CD4-positive, alpha-beta memory T cell (primary cell): ENCODE results near the gene RIPOR3. TPM values are rescaled to one million over a fixed set of nuclear protein-coding genes. Genes with fewer than 3 reads are reported as not detected.

Experiments
- CTCF ChIA-PET: fragments of 350-600 bp; sonication (Branson Sonifier 250); formaldehyde crosslinking; loops from one replicate; lab custom pipeline; 2021; ENCODE audit warnings: inconsistent platforms; ENCODE audit not compliant: partially characterized antibody; lab: Charles Lee
- POLR2A ChIA-PET: fragments of 350-600 bp; sonication (Branson Sonifier 250); formaldehyde crosslinking; loops from one replicate; lab custom pipeline; 2021; ENCODE audit not compliant: partially characterized antibody; lab: Charles Lee
- DNase-seq, 5 donors: peaks; one replicate each; pipeline versions ENCODE4 v3.0.0 to v3.0.0-alpha.2; 2020 to 2022; ENCODE audit warnings: mixed read lengths in 1 of 5
- H3K27ac ChIP-seq: one replicate; pipeline ENCODE4 v1.7.0; 2013; ENCODE audit warnings: low read depth, low read length
- H3K27me3 ChIP-seq: 2 replicates; pipeline ENCODE4 v1.7.0; 2013; ENCODE audit warnings: mild to moderate bottlenecking, low read length, moderate library complexity; ENCODE audit not compliant: insufficient read depth
- H3K36me3 ChIP-seq: 2 replicates; pipeline ENCODE4 v1.7.0; 2013; ENCODE audit warnings: mild to moderate bottlenecking, low read length, moderate library complexity; ENCODE audit not compliant: insufficient read depth
- H3K4me1 ChIP-seq: 2 replicates; pipeline ENCODE4 v1.7.0; 2013; ENCODE audit warnings: mild to moderate bottlenecking, low read length, moderate library complexity; ENCODE audit not compliant: insufficient read depth
- H3K4me3 ChIP-seq, 2 donors: one replicate each; pipeline ENCODE4 v1.7.0; 2013; ENCODE audit warnings: low read length in 2 of 2, mild to moderate bottlenecking in 1 of 2
- H3K9me3 ChIP-seq, 2 donors: one replicate each; pipeline ENCODE4 v1.7.0; 2013; ENCODE audit warnings: low read length in 2 of 2, control low read depth in 1 of 2; ENCODE audit not compliant: control insufficient read depth in 1 of 2
- H3K27ac Mint-ChIP-seq, 7 donors: one replicate each; pipeline ENCODE4 v1.8.0; 2020 to 2021; ENCODE audit warnings: mixed read lengths in 7 of 7, mild to moderate bottlenecking in 6 of 7, inconsistent platforms in 3 of 7, moderate library complexity in 3 of 7
- H3K27me3 Mint-ChIP-seq, 2 donors: one replicate each; pipeline ENCODE4 v1.8.0; 2020 to 2021; ENCODE audit warnings: mixed read lengths in 2 of 2
- H3K36me3 Mint-ChIP-seq, 2 donors: one replicate each; pipeline ENCODE4 v1.8.0; 2020 to 2021; ENCODE audit warnings: mixed read lengths in 2 of 2, inconsistent platforms in 1 of 2, mild to moderate bottlenecking in 1 of 2
- H3K4me1 Mint-ChIP-seq, 4 donors: one replicate each; pipeline ENCODE4 v1.8.0; 2020 to 2021; ENCODE audit warnings: mixed read lengths in 4 of 4, mild to moderate bottlenecking in 1 of 4
- H3K4me3 Mint-ChIP-seq, 8 donors: one replicate each; pipeline ENCODE4 v1.8.0; 2020 to 2021; ENCODE audit warnings: mixed read lengths in 8 of 8, mild to moderate bottlenecking in 7 of 8, moderate library complexity in 6 of 8, inconsistent platforms in 3 of 8
- H3K9me3 Mint-ChIP-seq, 8 donors: one replicate each; pipeline ENCODE4 v1.8.0; 2020 to 2021; ENCODE audit warnings: mixed read lengths in 8 of 8, mild to moderate bottlenecking in 5 of 8, inconsistent platforms in 3 of 8, moderate library complexity in 1 of 8
- intact Hi-C: fragments of 100-400 bp; cut with micrococcal nuclease; formaldehyde crosslinking; loops from one replicate; pipeline ENCODE4 v1.15.1; 2023
- polyA plus RNA-seq, 2 donors: library from polyadenylated mRNA; unstranded; fragments of 300-500 nt; fragmentation: Illumina TruSeq; gene quantifications; one replicate each; pipeline ENCODE4 v1.2.3, GENCODE V29; 2021
- total RNA-seq, 2 experiments: library from RNA; stranded (reverse); gene quantifications; one replicate each; pipeline ENCODE4 v1.2.3, GENCODE V29; 2021

RIPOR3 gene
- total and polyA plus RNA-seq, 4 experiments from 2014 or later: 0.49 to 1.3 TPM; not detected in 2

GRCh38 chr20:50593005-50593335 is 98.4 kb downstream of the RIPOR3 start:
- Mint-ChIP-seq H3K27me3 (no peaks in the 10 kb centered on the region), H3K36me3 (peaks cover 0 to 10% of the 10 kb centered on the region in 2 donors), H3K4me1 (peaks cover 3 to 20% (median 5%) of the 10 kb centered on the region in 4 donors), H3K4me3 (no peak overlapping the region), H3K27ac (peak overlapping the region in 1 of 7 donors; percentile 35), H3K9me3 (no peaks in the 10 kb centered on the region)
- H3K4me1 ChIP-seq: no peaks in the 10 kb centered on the region
- H3K27ac ChIP-seq: no peak overlapping the region
- no peak overlapping the region for H3K4me3 ChIP-seq
- POLR2A ChIA-PET: no interaction called here
- H3K9me3 ChIP-seq: no peaks in the 10 kb centered on the region
- DNase-seq: no peak
- no peaks in the 10 kb centered on the region for H3K27me3 ChIP-seq
- peaks cover 1% of the 10 kb centered on the region for H3K36me3 ChIP-seq
- CTCF ChIA-PET: interaction anchor here (0.9 to 1.9 kb wide), 3 partner anchors 9 to 114 kb away, joined by 5 to 8 read pairs (median 7); no protein-coding TSS in a partner anchor
- intact Hi-C loops: no loop called here

DNA sequence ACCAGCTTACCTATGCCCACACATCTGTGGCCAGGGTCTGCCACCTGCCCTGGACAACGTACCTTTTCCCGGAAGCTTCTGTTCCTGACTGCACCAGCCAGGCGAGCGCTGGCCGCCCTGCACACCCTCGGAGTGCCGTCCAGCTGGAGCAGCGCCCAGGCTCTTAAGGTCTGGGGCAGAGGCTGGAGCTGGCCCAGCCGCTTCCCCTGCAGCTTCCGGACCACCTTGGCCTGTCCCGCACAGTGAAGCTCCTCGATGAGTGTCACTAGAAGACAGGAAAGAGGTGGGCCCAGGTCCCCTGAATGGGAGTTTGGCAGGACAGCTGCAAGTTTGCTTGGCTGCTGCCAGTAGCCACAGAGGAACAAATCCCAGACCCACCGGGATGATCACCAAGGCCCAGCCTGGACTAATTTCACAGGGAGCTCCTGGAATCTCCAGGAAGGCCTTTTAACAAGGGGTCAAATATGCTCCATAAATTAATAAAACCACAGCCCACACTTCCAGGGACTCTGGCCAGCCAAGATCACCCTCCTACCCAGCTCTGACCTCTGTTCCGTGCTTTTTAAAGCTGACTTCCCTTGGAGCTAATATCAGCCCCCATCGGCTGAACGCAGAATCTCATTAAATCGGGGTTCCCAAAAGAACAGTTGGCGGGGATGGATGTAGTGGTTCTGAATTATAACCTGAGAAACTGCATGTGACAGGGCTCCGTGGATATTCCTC is 98.9 kb downstream of the RIPOR3 start:
- ChIA-PET POLR2A (no interaction called here), CTCF (interaction anchor here (0.9 to 1.9 kb wide), 3 partner anchors 8 to 114 kb away, joined by 5 to 8 read pairs (median 7); no protein-coding TSS in a partner anchor)
- Histone ChIP-seq H3K4me3 (no peak overlapping the region), H3K36me3 (peaks cover 5% of the 10 kb centered on the region), H3K27me3 (no peaks in the 10 kb centered on the region), H3K4me1 (no peaks in the 10 kb centered on the region), H3K9me3 (no peaks in the 10 kb centered on the region), H3K27ac (no peak overlapping the region)
- Mint-ChIP-seq H3K9me3 (no peaks in the 10 kb centered on the region), H3K4me1 (peaks cover 3 to 20% (median 6%) of the 10 kb centered on the region in 4 donors), H3K27ac (peak overlapping the region in 2 of 7 donors; percentile 15 to 55), H3K36me3 (peaks cover 0 to 11% of the 10 kb centered on the region in 2 donors), H3K4me3 (no peak overlapping the region), H3K27me3 (no peaks in the 10 kb centered on the region)
- DNase-seq: no peak
- intact Hi-C loops: no loop called here

GRCh38 chr20:50591233-50591852 is 100.0 kb downstream of the RIPOR3 start:
- Mint-ChIP-seq H3K9me3 (no peaks in the 10 kb centered on the region), H3K27ac (peak overlapping the region in 3 of 7 donors; percentile 8 to 35 (median 15)), H3K4me1 (peaks cover 3 to 19% (median 5%) of the 10 kb centered on the region in 4 donors), H3K4me3 (no peak overlapping the region), H3K36me3 (peaks cover 0 to 20% of the 10 kb centered on the region in 2 donors), H3K27me3 (no peaks in the 10 kb centered on the region)
- intact Hi-C loops: no loop called here
- H3K4me1 ChIP-seq: no peaks in the 10 kb centered on the region
- H3K36me3 ChIP-seq: peaks cover 11% of the 10 kb centered on the region
- ChIA-PET POLR2A (no interaction called here), CTCF (no interaction called here)
- no peak overlapping the region for H3K4me3 ChIP-seq
- no peaks in the 10 kb centered on the region for H3K9me3 ChIP-seq
- no peak for DNase-seq
- H3K27ac ChIP-seq: no peak overlapping the region
- no peaks in the 10 kb centered on the region for H3K27me3 ChIP-seq

DNA sequence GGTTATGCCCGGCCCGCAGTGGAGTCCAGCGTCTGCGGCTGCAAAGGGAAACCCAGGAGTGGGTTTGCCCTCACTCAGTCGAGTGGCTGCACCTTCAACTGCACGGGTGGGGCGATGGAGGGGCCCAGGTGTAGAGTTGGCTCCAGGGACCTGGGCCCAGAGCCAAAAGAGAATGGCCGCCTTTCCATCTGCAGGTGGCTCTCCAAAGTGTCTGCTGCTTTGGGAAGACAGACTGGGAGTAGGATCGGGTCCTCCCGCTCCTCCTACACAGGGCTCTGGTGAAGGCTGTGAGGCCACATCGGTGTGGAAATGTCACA is 101.0 kb downstream of the RIPOR3 start:
- Mint-ChIP-seq H3K4me1 (peaks cover 1 to 10% (median 5%) of the 10 kb centered on the region in 4 donors), H3K27me3 (no peaks in the 10 kb centered on the region), H3K27ac (peak overlapping the region in 2 of 7 donors; percentile 15 to 36), H3K9me3 (no peaks in the 10 kb centered on the region), H3K4me3 (peak overlapping the region in 1 of 8 donors; percentile 51), H3K36me3 (peaks cover 4 to 30% of the 10 kb centered on the region in 2 donors)
- peaks cover 22% of the 10 kb centered on the region for H3K36me3 ChIP-seq
- ChIA-PET CTCF (interaction anchor here (0.8 to 1.6 kb wide), 2 partner anchors 11 to 64 kb away, joined by 3 to 6 read pairs; no protein-coding TSS in a partner anchor), POLR2A (no interaction called here)
- no peaks in the 10 kb centered on the region for H3K9me3 ChIP-seq
- no peak for DNase-seq
- intact Hi-C loops: no loop called here
- no peak overlapping the region for H3K4me3 ChIP-seq
- no peak overlapping the region for H3K27ac ChIP-seq
- no peaks in the 10 kb centered on the region for H3K27me3 ChIP-seq
- no peaks in the 10 kb centered on the region for H3K4me1 ChIP-seq

DNA sequence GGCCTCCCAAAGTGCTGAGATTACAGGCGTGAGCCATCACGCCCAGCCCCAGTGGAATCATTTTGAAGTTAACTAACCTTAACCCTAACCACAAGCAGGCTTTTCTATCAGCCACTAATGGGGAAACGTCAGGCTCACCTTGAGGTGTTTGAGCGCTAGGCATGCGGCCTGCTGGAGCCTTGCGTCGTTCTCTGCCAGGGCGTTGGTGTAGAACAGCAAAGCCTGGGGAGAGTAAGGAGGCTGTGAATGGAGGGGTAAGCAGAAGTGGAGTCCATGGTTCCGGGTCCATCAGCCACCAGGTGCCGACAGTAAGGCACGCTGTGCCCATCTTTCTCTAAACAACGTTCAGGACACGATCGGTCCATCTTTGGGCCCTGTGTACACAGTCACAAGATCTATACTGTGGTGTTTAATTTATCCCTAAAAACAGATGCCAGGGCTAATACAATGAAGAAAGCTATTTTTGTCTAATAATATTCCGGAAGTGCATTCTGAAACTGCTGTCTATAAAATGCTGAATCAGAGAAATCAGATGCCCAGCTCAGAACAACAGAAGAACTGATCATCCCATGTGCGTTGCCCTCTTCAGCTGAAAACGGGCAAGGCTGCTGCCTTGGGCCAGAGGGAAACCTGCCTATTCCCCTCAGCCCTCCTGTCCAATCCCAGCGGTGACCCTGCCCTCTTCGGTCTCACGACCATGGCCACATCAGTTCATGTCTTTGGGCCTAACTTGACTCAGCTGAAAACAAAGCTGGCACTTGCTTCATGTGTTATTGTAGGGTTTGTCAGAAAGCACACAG is 101.6 kb downstream of the RIPOR3 start:
- Histone ChIP-seq H3K27ac (no peak overlapping the region), H3K4me1 (no peaks in the 10 kb centered on the region), H3K36me3 (peaks cover 25% of the 10 kb centered on the region), H3K27me3 (no peaks in the 10 kb centered on the region), H3K9me3 (no peaks in the 10 kb centered on the region), H3K4me3 (no peak overlapping the region)
- ChIA-PET CTCF (interaction anchor here (0.6 to 2.2 kb wide), 11 partner anchors 8 to 406 kb away, joined by 3 to 18 read pairs (median 4); no protein-coding TSS in a partner anchor), POLR2A (no interaction called here)
- no peak for DNase-seq
- H3K27ac Mint-ChIP-seq: peak overlapping the region in 1 of 7 donors; percentile 15
- intact Hi-C loops: no loop called here
- H3K4me3 Mint-ChIP-seq: peak overlapping the region in 1 of 8 donors; percentile 51
- H3K36me3 Mint-ChIP-seq: peaks cover 4 to 36% of the 10 kb centered on the region in 2 donors
- H3K9me3 Mint-ChIP-seq: no peaks in the 10 kb centered on the region
- no peaks in the 10 kb centered on the region for H3K27me3 Mint-ChIP-seq
- peaks cover 1 to 14% (median 4%) of the 10 kb centered on the region in 4 donors for H3K4me1 Mint-ChIP-seq

DNA sequence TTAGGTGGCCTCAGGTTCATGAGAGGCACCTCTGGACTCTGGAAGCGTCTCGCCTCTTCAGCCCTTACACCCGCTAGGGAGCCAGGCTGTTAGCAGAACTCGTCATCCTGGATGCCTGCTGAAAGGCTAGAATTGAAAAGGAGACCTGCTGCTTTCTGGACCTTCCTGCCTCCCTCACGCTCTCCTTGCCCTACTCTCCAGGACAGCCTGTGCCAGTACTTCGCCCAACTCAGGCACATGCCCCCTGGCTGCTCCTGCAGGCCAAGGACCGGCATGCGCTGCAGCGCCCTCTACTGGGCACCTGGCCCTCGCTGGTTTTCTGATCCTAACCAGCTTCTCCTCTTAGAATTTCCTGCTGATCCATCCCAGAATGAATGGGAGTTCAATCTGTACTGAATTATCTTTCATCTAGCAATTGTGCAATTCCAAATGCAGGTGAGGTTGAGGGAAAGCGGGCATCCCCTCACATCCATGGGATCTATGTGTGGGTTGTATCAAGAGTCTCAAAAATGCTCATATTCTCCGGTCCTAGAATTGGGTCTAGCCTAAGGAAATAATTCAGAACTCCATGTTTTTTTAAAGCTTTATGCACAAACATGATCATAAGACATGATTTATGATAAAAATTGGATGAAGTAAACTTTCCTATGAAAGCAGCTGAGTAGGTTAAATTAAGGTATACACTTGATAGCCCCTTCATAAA is 103.2 kb downstream of the RIPOR3 start:
- intact Hi-C loops: loop anchor here (1.0 kb wide), 1 partner anchor 110 kb away; no protein-coding TSS in a partner anchor
- no peaks in the 10 kb centered on the region for H3K9me3 Mint-ChIP-seq
- H3K4me1 ChIP-seq: no peaks in the 10 kb centered on the region
- DNase-seq: peak; percentile 59 to 70 (median 65)
- no peaks in the 10 kb centered on the region for H3K9me3 ChIP-seq
- peak overlapping the region in 4 of 7 donors; percentile 40 to 83 (median 62) for H3K27ac Mint-ChIP-seq
- no peaks in the 10 kb centered on the region for H3K27me3 ChIP-seq
- no peak overlapping the region for H3K27ac ChIP-seq
- no peak overlapping the region for H3K4me3 ChIP-seq
- no peak overlapping the region for H3K4me3 Mint-ChIP-seq
- POLR2A ChIA-PET: no interaction called here
- peaks cover 37% of the 10 kb centered on the region for H3K36me3 ChIP-seq
- H3K27me3 Mint-ChIP-seq: no peaks in the 10 kb centered on the region
- H3K4me1 Mint-ChIP-seq: peaks cover 1 to 15% (median 4%) of the 10 kb centered on the region in 4 donors
- H3K36me3 Mint-ChIP-seq: peaks cover 9 to 49% of the 10 kb centered on the region in 2 donors
- CTCF ChIA-PET: interaction anchor here (0.6 to 2.2 kb wide), 34 partner anchors 9 to 1618 kb away, joined by 3 to 18 read pairs (median 4); no protein-coding TSS in a partner anchor
